AML-193 (cell line): ENCODE measurements around the gene TNFRSF8.

ENCODE experiments used
- DNase-seq, 2 experiments: peaks; one replicate each; lab custom pipeline; 2025; lab: John Stamatoyannopoulos, UW

The TNFRSF8 gene

DNA sequence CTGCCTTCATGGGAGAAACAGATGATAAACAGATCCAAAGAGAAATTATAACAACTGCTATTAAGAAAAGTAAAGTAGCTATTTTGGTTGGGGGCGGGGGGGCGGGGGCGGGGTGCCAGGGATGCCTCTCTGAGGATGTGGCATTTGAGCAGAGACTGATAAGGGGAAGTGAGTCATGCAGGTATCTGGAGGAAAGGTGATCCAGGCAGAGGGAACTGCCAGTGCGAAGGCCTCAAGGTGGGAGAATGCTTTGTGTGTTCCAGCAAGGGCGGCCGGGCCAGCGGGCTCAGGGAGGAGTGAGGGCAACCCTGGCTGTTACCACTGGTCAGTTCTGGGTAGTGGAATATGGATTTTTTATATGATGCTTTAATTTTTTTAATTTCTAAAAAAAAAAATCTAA lies 96.7 kb downstream of the TNFRSF8 start:
- DNase-seq = no peak

DNA sequence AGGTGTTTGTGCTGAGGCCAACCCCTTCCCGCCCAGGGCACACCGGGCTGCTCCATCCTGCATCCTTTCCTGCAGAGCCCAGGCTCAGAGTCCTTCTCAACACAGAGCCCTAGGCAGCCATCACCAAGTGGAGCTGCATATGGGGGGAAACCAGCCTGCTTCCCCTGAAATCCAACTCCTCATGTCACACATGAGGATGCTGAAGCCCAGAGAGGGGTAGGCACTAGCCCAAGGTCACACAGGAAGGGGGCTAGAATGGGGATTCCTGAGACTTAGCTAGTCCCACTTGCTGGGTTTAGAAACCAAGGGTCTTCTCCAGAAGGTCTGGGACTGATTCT lies 98.2 kb downstream of the TNFRSF8 start:
- no peak for DNase-seq

DNA sequence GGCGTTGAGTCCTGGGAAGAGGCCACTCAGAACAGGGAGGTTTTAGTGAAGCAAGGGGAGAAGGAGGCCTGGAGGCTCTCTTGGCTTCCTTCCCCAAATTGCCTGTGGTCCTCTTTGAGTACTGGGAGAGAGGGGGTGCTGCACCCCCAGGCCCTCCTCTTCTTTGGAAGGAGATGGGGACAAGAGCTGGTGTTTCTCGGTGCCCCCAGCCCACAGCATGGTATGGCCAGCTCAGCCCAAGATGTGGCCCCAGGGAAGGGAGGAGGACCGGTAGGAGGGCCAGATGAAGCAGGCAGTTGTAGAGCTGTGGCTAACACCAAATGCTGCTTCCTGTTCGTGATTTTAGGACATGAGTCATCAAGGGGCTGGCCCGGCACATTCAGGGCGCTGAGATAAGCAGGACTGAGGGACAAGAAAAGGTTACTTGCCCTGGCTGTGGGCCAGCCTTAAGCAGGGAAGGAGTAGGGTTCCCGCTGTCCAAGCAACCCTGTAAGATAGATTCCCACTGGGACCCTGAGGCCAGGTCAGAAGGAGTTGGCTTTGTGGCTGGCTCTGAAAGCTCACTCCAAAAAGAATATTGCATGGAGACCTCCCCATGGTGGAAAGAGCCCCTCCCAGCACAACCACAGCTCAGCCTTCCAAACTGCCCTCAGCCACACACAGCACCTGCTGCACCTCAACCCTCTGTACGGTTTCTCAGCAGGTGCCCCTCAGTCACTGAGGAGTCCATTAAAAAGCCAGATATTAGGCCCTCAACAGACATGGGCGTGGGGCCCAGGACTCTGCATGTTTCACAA lies 98.8 kb downstream of the TNFRSF8 start:
- DNase-seq = peak; percentile 85 to 87

DNA sequence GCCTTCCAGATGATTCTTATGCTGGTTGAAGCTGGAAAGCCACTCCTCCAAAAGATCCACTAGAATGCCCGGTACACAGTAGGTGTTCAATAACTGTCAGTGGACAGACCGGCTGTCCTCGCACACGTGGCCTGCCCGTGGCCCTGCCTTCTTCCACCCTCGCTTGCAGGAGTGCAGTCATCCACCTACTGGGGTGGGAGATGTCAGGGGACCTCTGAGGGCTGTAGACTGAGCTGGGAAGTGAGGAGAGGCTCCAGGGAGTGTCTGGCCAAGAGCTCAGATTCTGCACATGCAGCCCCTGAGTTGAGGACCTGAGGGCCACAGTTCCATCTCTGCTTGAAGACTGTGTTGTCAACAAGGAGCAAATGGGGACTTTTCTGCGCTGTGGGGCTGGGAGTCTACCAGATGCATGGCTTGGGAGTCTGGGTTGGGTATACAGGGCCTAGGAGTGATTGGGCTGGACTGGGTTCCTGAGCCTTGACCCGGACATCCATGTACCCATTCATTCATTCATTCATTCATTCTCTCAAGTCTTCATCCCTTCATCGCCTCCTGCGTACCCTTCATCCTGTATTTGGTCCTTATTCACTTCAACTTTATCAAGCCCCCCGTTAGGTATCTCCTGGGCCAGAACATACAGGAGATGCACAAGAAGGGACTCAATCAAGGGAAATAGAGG lies 99.5 kb downstream of the TNFRSF8 start:
- DNase-seq = no peak

DNA sequence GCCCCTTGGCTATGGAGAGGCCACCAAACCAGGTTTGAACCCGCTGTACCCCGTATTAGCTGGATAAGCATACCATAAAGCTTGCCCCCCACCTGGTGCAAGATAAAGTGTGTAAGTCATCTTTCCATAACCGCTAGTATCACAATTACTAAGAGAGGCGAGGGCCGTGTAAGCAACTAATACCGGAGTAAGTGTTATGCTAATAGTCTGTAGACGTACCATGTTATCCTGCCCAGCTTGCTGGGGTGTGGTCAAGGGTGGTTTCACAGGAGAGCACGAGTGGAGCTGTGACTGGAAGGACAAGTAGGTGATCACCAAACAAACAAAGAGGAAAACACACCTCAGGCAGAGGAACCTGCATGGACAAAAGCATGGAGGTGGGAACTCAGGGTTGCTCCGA lies 100.1 kb downstream of the TNFRSF8 start:
- no peak for DNase-seq

DNA sequence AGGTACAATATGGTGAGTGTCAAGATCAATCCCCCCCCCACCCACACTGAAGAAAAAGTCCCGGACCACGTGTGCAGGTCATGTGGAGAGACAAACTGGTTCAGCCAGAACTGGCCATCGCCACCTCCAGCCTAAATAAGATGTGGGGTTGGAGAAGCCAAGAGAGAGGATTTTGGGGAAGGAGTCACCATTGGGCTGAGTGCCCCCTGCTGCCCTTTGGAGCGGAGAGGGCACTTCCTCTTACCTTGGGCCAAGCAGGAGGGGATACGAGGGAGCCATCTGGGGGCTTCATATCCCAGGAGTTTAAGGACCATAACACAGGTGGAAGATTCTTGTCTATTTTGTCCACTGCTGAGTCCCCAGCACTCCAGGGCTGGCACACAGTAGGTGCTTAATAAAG lies 101.1 kb downstream of the TNFRSF8 start:
- DNase-seq = no peak

DNA sequence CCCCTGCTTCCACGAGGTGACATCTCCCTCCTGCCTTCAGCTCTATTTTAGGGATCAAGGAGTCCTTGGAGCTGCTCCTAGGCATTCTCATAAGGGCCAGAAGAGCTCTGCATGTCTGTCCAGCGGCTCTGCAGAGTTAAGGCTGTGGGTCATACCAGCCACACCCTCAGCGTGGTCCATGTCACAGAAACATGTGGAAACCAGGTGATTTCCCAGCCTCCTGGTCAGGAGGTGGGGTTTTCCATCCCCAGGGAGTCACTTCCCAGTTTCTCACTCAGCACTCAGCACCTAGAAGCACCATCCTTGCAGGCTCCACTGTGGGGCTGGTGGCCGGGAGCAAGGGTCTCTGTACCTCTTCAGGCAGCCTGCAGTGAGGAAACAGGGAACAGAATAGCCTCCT lies 102.2 kb downstream of the TNFRSF8 start:
- no peak for DNase-seq

DNA sequence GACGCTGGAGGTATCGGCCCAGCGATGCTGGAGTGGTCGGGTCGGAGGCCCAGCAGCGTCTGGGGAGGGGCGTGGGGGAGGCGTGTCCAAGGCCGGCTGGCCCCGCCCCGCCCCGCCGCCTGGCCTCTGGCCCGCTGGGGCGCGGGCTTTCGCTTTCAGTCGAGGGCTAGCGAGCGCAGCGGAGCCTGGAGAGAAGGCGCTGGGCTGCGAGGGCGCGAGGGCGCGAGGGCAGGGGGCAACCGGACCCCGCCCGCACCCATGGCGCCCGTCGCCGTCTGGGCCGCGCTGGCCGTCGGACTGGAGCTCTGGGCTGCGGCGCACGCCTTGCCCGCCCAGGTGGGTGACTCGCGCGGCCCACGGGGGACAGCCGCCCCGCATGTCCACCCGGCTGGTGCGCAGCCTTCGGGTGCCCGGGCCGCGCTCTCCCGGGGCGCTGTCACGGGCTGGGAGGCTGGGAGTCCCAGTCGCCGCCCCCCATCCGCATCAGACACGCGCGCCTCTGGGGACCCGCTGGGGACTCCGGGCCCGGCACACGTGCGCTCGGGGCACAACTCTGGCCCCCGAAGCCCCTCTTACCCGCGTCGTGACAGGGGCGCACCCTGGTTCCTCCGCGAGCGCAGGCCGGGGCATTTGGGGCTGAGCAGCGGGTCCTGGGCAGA lies 103.9 kb downstream of the TNFRSF8 start, which contains the start of gene TNFRSF1B:
Gene TNFRSF1B (plus strand): TSS at position 158 of the 659 bp plus-strand sequence. CDS start 101 bp downstream, at position 259.
- DNase-seq = peak; percentile 18 to 30

DNA sequence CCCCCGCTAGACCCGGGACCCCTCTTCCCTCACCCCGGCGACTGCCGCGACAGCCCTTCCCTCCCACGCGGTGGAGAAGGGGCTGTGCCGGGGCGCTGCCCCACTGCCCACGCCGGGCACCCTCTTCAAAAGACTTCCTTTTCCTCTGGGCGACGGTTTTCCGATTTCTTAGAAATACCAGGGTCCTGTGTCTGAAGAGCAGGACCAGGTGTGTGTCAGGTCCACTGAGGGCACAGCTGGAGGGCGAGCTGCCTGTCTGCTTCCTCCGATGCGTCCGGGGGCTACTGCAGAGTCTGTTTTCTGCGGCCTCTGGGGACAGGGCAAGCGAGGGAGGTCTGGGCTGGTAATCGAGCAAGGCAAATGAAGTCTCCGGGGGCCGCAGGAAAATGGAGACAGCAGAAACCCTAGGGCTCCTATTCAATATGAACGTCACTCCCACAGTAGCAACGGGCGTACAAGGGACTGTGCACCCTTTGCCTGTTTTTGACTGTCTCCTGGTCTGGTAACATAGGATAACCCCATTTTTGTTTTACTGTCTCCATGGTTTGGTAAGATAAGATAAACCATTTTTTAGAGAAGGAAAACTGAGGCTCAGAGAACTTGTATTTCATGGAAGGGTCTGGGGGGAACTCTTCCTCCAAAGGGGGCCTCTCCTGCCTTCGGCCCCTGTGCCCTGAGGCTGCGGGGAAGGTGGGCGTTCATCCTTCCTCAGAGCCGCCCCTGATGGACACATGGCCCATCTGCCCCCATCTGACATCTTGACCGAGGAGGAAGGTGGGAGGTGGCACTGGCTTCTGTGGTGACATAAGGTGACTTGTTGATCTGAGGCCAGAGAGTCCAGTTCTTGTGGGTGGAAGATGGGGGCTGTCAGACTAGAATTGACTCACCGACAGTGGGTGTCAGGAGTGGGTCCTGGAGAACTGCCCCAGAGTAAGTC lies 104.7 kb downstream of the TNFRSF8 start:
- peak in 1 of 2 experiments; percentile 14 for DNase-seq

DNA sequence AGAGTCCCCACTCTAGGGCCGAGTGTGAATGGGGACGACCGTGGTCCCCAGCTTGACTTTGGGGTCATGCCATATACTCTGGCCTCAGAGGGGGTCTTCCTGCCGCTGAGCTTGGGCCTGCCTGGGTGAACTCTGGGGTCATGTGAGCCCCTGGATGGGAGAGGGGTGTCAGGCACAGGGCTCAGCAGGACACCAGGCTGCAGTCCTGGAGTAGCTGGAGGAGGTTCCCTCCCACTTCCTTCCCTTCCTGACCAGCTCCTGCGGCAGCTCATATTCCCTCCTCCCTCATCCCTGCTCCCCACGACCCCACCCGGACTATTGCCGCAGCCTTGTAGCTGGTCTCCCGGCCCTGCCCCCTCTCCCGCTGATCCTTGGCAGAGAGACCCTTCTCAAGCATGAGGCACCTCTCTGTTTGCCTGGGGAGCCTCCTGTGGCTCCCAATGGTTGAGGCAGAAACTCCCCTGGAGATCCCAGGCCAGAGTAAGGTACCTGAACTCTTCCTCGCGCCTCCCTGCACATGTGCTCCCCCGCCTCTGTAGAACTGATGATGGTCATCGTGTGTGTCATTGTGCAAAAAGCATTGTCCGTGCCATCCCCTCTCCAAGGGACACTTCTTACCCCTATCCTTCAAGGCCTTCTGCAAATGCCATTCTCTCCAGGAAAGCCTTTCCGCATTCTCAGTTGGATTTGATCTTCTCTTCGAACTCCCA lies 105.5 kb downstream of the TNFRSF8 start:
- no peak for DNase-seq

DNA sequence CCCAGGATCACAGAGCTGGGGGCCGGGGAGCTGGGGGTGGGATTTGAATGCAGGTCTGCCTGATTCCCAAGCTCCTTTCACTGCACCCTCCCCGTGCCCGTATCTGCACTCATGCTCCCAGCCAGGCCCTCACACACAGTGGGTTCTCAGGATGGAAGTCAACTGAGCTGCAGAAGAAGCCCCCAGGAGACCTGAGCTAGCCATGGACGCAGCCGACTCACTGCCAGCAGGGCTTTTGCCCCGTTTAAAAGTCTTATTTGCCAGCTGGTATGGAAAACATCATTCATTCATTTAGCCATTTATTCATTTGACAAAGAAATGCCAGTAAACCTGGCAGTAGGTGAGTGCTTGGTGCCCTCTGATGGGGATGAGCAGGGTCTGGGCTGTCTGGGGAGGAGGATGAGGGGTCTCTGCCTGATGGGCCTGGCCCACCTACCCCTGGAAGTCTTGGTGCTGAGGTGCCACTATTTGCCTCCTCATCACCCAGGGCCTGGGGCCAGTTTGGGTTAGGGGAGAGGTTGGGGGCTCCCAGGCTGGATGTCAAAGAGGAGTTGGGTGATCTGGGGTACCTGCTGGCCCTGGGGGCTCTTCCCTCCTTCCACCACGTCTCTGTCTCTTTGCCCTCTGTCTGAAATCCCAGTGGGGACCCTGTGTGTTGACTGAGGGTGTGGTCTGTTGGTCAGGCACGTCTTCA lies 106.5 kb downstream of the TNFRSF8 start:
- DNase-seq = no peak

DNA sequence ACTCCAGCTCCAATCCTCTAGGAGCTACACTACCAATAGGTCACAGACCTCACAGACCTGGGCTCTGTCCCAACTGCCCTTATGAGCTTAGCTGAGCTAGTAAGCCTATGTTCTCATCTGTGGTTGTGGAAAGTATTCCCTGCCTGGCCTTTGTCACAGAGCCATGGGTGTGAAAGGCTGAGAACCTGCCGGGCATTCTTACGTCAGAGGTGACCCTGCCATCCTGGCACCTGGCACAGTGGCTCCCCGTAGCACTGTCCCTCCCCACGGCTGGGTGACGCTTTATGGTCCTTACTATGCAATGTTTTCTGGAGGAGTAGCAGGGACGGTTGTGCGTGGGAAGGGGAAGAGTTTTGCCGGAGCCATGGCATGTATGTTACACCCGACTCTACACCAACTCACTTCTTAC lies 107.2 kb downstream of the TNFRSF8 start:
- no peak for DNase-seq

DNA sequence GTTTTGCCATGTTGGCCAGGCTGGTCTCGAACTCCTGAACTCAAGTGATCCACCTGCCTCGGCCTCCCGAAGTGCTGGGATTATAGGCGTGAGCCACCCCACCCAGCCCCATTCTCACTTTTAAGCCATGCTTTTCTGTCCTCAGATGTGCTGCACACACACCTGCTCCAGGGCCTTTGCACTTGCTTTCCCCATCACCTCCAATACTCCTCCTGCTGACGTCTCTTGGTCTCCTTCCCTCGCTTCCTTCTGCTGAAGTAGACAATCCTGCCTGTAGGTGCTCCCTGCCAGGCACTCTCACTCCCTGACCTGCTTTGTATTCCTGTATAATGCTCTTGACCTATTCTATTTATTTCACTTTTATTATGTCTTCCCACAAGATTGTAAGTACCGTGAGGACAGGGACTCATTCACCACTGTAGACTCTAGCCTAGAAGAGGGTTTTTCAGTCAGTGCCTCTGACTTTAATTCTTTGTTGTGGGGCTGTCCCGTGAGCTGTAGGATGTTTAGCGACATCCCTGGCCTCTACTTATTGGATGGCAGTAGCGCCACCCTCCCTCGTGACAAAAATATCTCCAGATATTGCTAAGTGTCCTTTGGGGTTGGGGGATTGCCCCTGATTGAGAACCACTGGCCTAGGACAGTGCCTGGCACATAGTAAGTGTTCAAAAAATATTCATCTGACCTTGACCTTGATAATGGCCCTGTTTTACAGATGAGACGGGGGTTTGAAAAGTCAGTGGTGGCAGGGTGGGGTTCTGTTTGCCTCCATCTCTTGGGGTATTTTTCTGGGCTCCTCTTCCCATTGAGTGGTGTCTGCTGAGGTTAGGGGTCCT lies 108.3 kb downstream of the TNFRSF8 start:
- DNase-seq = no peak

DNA sequence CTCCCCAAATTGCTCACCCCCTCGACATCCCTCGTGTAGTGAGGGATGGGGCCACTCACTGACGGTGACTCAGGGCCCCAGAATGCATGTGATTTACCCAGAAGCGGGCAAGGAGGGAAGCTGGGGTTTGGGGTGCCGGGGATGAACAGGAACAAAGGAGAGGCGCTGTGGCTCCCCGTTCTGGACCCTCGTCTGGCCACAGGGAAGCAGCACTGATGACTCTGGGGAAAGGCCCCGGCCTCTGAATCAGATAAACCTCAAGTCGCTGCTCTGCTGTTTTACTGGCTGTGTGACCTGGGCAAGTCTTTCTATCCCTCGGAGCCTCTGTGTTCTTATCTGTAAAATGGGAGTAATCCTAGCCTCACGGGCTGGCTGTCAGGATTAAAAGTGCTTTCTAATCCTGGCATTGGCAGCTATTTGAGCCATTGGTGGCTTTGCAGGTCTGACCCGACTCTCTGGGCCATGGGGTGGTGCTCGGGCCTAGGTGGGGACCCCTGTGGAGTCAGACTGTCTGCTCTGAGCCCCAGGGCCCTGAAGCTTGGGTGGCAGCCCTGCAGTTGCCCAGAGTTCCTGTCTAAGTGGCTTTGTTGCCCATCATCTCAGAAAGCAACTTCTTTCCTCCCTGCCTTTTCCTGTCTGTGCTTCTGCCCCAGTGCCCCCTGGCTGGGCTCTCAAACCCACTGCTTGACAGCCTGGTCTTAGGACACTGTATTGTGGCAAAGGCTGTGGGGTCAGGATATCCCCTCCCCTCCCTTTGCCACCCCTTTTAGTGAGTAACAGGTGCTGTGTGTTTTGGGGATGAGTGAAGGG lies 109.1 kb downstream of the TNFRSF8 start:
- no peak for DNase-seq

DNA sequence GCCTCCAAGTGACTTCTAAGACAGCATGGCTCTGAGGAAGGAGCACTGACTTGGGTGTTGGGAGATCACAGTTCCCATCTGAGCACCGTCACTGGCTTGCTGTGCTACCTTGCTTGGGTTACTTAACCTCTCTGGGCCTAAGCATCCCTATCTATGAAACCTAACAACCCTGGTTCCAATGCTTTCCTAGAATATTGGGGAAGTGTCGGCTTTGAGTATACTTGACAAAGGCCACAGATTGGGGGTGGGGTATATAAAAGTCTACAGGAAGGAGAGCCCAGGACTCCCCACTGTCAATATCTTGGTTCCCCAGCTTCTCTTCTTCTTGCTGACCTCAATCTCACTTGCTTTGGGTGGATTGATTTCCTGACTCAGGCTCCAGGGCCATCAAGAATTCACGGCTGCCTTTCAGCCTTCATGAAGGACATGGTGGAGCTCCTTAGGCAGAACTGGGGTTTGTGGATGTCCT lies 110.0 kb downstream of the TNFRSF8 start:
- DNase-seq = no peak

DNA sequence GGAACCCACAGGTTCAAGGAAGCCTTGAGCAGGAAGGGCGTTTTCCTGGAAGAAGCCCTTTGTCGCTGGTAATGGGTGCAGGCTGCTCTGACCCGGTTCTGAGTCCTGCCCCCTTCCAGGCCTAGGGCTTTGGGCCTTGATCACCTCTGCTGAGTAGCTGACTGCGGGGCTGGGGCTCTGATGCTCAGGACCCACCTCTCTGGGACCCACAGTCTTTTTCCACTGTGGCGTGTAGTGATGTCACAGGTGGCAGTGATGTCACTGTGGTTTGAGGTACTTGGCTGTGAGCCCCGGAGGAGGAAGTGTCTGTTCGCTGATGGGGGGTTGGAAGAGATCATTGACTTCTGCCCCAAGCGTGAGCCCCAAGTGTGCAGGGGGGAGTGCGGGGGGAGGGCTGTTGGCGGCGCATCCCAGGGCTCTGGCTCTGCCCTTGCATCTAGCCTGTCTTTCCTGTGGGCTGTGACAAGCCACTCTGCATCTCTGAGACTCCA lies 110.6 kb downstream of the TNFRSF8 start:
- peak; percentile 27 to 45 for DNase-seq

DNA sequence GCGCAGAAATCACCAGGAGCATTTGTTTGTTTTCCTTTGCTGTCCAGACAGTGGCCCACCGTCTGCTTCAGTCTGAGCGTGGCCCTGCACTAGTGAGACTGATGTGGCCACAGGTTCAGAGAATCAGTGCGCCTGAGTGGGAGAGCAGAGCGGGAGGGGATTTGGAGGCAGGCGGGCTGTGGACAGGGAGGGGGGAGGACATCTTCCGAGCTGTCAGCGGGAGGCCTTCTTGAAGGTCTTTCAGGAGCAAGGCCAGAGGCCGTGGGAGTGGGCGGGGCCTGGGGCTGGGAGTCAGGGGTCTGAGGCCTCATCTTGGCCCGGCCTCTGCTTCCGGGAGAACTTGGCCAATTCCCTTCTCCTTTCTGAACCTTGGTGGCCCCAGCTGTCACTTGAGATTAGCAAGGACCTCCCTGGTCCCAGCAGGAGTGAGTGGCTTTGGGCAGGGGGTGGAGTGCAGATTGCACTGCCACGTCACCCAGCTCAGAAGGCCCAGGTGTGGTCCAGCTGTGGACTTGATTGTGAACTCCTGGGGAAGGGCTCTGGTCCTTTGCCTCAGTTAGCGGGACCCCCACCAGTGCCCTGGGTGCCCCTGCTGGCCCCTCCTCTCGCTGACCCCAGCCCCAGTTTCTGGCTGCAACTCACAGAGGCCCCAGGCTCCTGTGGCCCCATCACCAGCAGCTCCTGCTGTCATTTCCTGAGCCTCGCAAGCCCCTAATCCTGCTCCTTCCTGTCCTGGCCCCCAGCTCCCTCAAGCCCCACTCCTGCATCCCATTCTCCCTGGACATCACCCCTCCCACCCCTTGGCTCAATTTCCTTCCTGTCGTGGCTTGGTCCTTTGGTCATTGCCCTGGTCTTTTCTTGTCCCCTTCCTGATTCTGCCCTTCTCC lies 112.1 kb downstream of the TNFRSF8 start:
- no peak for DNase-seq
